Measurements from ENCODE around the gene NRF1. TPM values are rescaled to one million over a fixed set of nuclear protein-coding genes. Genes with fewer than 3 reads are reported as not detected.
"Not testable (repeated sequence)": the region's sequence is repeated elsewhere in the genome, so short reads cannot be mapped to it uniquely, and the experiment has no call there.

NRF1 gene
- total RNA-seq, 1 experiment from 2014 or later = 19.3 TPM

DNA sequence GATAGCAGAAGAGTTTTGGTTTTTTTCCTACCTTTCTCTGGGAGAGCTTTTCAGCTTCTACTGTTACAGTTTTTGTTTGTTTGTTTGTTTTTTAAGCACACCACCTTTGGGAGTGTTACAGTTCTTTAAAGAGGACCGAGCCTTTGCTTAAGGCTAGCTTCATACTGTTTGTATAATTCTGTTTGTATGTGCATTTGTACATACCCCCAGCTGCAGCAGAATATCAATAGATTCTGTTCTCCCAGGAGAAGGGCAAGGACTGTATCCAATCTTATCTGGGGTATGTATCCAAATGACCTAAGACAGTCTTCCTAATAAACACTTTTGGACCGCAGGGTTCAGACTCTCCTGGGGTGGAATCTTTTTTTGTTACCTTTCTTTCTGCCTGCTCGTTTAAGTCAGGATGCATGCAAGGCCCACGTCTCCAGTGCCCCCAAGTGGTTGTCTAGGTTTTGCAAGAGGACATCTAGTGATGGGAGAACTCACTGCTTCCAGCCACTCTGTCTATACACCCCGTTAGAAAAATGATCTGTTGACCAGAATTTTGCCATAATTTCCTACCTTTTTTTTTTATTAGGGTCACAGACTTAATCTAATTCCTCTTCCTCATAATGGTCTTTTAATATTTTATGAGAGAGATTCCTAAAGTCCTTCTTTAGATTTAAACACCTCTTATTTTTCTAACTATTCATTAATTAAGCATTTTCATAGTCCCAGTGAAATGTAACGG lies 23.9 kb downstream of the NRF1 start:
- H3K4me1 Mint-ChIP-seq = peaks cover 17% of the 10 kb centered on the region in 2 experiments
- Histone ChIP-seq H4K91ac (ENCODE audit: insufficient read length, low read depth, low read length) (no peak overlapping the region), H3K4me2 (ENCODE audit: insufficient read depth, insufficient read length, low read length) (no peak overlapping the region), H3K27ac (ENCODE audit: insufficient read length, low read depth, low read length) (no peak overlapping the region), H2BK120ac (ENCODE audit: low read depth, low read length, poor library complexity, severe bottlenecking) (no peak overlapping the region), H3K27me3 (ENCODE audit: insufficient read depth, low read length) (no peaks in the 10 kb centered on the region), H4K5ac (ENCODE audit: insufficient read length, low read depth, low read length) (no peak overlapping the region), H3K23ac (ENCODE audit: insufficient read length, low read depth, low read length) (no peak overlapping the region), H3K23me2 (ENCODE audit: insufficient read length, low read depth, low read length, poor library complexity, severe bottlenecking) (no peaks in the 10 kb centered on the region), H4K20me1 (ENCODE audit: control insufficient read depth, insufficient read depth, insufficient read length) (no peaks in the 10 kb centered on the region), H2BK5ac (ENCODE audit: insufficient read length, low read length) (no peak overlapping the region), H2BK15ac (ENCODE audit: low read depth, low read length) (no peak overlapping the region), H3K9ac (ENCODE audit: extremely low read depth, insufficient read length, low read length) (no peak overlapping the region), H2BK20ac (ENCODE audit: low read depth, low read length, poor library complexity, severe bottlenecking) (no peak overlapping the region), H2BK12ac (ENCODE audit: insufficient read length, low read depth, low read length) (no peak overlapping the region), H3K14ac (ENCODE audit: insufficient read depth, low read length) (no peak overlapping the region), H3T11ph (ENCODE audit: low read length) (no peak overlapping the region), H3K9me3 (ENCODE audit: control insufficient read depth, low read depth, low read length) (no peaks in the 10 kb centered on the region), H2AK5ac (ENCODE audit: insufficient read length, low read length) (no peak overlapping the region), H3K79me2 (ENCODE audit: insufficient read depth, low read length) (peaks cover 3% of the 10 kb centered on the region; the same call in 1 of the 2 replicates), H3K4ac (ENCODE audit: low read depth, low read length) (no peak overlapping the region), H3K4me1 (ENCODE audit: insufficient read depth, low read length) (no peaks in the 10 kb centered on the region), H3K79me1 (ENCODE audit: insufficient read depth, low read depth, low read length, poor library complexity, severe bottlenecking) (peaks cover 7% of the 10 kb centered on the region), H3K18ac (ENCODE audit: insufficient read length, low read depth, low read length) (no peak overlapping the region), H3K56ac (ENCODE audit: insufficient read length, low read depth, low read length) (no peak overlapping the region), H4K8ac (replicated peaks; ENCODE audit: insufficient read length, low read depth, low read length) (no peak overlapping the region), H2AFZ (ENCODE audit: low read length) (no peak overlapping the region)
- DNase-seq = peak; percentile 72
- no peaks in the 10 kb centered on the region for H3K9me3 Mint-ChIP-seq
- no peak overlapping the region for H3K4me3 Mint-ChIP-seq
- TF ChIP-seq, protein P1, sequence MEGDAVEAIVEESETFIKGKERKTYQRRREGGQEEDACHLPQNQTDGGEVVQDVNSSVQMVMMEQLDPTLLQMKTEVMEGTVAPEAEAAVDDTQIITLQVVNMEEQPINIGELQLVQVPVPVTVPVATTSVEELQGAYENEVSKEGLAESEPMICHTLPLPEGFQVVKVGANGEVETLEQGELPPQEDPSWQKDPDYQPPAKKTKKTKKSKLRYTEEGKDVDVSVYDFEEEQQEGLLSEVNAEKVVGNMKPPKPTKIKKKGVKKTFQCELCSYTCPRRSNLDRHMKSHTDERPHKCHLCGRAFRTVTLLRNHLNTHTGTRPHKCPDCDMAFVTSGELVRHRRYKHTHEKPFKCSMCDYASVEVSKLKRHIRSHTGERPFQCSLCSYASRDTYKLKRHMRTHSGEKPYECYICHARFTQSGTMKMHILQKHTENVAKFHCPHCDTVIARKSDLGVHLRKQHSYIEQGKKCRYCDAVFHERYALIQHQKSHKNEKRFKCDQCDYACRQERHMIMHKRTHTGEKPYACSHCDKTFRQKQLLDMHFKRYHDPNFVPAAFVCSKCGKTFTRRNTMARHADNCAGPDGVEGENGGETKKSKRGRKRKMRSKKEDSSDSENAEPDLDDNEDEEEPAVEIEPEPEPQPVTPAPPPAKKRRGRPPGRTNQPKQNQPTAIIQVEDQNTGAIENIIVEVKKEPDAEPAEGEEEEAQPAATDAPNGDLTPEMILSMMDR (conservative IDR thresholded peaks at IDR 0.05) = peak; percentile 87
- no peak overlapping the region for H3K27ac Mint-ChIP-seq
- peaks cover 5% of the 10 kb centered on the region for H3K27me3 Mint-ChIP-seq (ENCODE audit: low read depth)
- no CpG with 5 or more reads among the region's 6 CpGs for WGBS (ENCODE audit: extremely low coverage, insufficient read length, low lambda C conversion rate)
- 0 out of 7 replicates have a peak, but pooled peaks cover 0 to 1% (median 0%) of the 10 kb centered on the region in 3 experiments for H3K36me3 Mint-ChIP-seq (ENCODE audit: insufficient read depth in 1 of 3, low read depth in 3 of 3)

DNA sequence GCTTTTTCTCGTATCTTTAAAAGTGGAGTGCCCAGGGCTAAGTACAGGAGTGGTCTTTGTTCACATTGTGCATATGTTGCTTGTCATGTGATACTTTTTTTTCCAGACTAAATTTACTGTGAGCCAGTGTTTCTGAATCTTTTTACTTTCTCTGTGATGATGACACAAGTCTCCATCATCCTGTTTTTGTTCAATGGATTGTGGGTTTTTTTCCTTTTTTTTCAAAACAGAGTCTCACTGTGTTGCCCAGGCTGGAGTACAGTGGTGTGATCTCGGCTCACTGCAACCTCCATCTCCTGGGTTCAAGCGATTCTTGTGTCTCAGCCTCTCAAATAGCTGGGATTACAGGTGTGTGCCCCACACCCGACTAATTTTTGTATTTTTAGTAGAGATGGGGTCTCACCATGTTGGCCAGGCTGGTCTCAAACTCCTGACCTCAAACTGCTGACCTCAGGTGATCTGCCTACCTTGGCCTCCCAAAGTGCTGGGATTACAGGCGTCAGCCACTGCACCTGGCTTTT lies 24.6 kb downstream of the NRF1 start:
- H4K5ac ChIP-seq (ENCODE audit: insufficient read length, low read depth, low read length); H3K36me3 Mint-ChIP-seq (ENCODE audit: insufficient read depth in 1 of 3, low read depth in 3 of 3); H3K79me1 ChIP-seq (ENCODE audit: insufficient read depth, low read depth, low read length, poor library complexity, severe bottlenecking); H3K27me3 ChIP-seq (ENCODE audit: insufficient read depth, low read length); H3K27ac Mint-ChIP-seq; H3K4me2 ChIP-seq (ENCODE audit: insufficient read depth, insufficient read length, low read length); H3K23me2 ChIP-seq (ENCODE audit: insufficient read length, low read depth, low read length, poor library complexity, severe bottlenecking); H2AK5ac ChIP-seq (ENCODE audit: insufficient read length, low read length); H3K14ac ChIP-seq (ENCODE audit: insufficient read depth, low read length); H4K20me1 ChIP-seq (ENCODE audit: control insufficient read depth, insufficient read depth, insufficient read length); H3K4ac ChIP-seq (ENCODE audit: low read depth, low read length); H3K9me3 Mint-ChIP-seq; H2BK12ac ChIP-seq (ENCODE audit: insufficient read length, low read depth, low read length); H3K4me3 Mint-ChIP-seq; H3K4me1 ChIP-seq (ENCODE audit: insufficient read depth, low read length); H2BK20ac ChIP-seq (ENCODE audit: low read depth, low read length, poor library complexity, severe bottlenecking); H3K9me3 ChIP-seq (ENCODE audit: control insufficient read depth, low read depth, low read length); H4K8ac ChIP-seq (replicated peaks; ENCODE audit: insufficient read length, low read depth, low read length); H2BK120ac ChIP-seq (ENCODE audit: low read depth, low read length, poor library complexity, severe bottlenecking); H3K18ac ChIP-seq (ENCODE audit: insufficient read length, low read depth, low read length); H3K56ac ChIP-seq (ENCODE audit: insufficient read length, low read depth, low read length); H4K91ac ChIP-seq (ENCODE audit: insufficient read length, low read depth, low read length); H3K27ac ChIP-seq (ENCODE audit: insufficient read length, low read depth, low read length); DNase-seq; H2BK15ac ChIP-seq (ENCODE audit: low read depth, low read length); H3K27me3 Mint-ChIP-seq (ENCODE audit: low read depth); H3K23ac ChIP-seq (ENCODE audit: insufficient read length, low read depth, low read length); H2BK5ac ChIP-seq (ENCODE audit: insufficient read length, low read length); H3T11ph ChIP-seq (ENCODE audit: low read length); H2AFZ ChIP-seq (ENCODE audit: low read length); H3K79me2 ChIP-seq (ENCODE audit: insufficient read depth, low read length); H3K9ac ChIP-seq (ENCODE audit: extremely low read depth, insufficient read length, low read length): not testable (repeated sequence)
- peaks cover 14% of the 10 kb centered on the region in 2 experiments for H3K4me1 Mint-ChIP-seq
- no CpG with 5 or more reads among the region's 5 CpGs for WGBS (ENCODE audit: extremely low coverage, insufficient read length, low lambda C conversion rate)
